HFF-Myc (cell line): ENCODE results near the gene SSRP1.
"Not testable (repeated sequence)": the region's sequence is repeated elsewhere in the genome, so short reads cannot be mapped to it uniquely, and the experiment has no call there.

Experiments used
- DNase-seq: peaks from one replicate; pipeline ENCODE4 v3.0.0-alpha.2; 2011; ENCODE audit warnings: low read depth; ENCODE audit errors: extremely low read depth
- H3K4me3 ChIP-seq: replicated peaks from 2 replicates; pipeline ENCODE4 v1.5.1; 2011; ENCODE audit warnings: low read depth, mild to moderate bottlenecking, control low read depth, low read length
- TF ChIP-seq, protein P1 (sequence below): IDR thresholded peaks from 2 replicates; pipeline ENCODE4 v1.5.1; 2012; ENCODE audit warnings: mild to moderate bottlenecking, low read depth, low read length, control low read depth; ENCODE audit errors: missing control alignments

SSRP1 gene

GRCh38 chr11:57290288-57290687, 45.4 kb downstream of the SSRP1 start:
- TF ChIP-seq, protein P1, sequence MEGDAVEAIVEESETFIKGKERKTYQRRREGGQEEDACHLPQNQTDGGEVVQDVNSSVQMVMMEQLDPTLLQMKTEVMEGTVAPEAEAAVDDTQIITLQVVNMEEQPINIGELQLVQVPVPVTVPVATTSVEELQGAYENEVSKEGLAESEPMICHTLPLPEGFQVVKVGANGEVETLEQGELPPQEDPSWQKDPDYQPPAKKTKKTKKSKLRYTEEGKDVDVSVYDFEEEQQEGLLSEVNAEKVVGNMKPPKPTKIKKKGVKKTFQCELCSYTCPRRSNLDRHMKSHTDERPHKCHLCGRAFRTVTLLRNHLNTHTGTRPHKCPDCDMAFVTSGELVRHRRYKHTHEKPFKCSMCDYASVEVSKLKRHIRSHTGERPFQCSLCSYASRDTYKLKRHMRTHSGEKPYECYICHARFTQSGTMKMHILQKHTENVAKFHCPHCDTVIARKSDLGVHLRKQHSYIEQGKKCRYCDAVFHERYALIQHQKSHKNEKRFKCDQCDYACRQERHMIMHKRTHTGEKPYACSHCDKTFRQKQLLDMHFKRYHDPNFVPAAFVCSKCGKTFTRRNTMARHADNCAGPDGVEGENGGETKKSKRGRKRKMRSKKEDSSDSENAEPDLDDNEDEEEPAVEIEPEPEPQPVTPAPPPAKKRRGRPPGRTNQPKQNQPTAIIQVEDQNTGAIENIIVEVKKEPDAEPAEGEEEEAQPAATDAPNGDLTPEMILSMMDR: no peak
- no peak overlapping the region for H3K4me3 ChIP-seq
- DNase-seq: no peak

GRCh38 chr11:57288771-57289579, 46.7 kb downstream of the SSRP1 start:
- H3K4me3 ChIP-seq: no peak overlapping the region
- DNase-seq: no peak
- TF ChIP-seq, protein P1: no peak

DNA sequence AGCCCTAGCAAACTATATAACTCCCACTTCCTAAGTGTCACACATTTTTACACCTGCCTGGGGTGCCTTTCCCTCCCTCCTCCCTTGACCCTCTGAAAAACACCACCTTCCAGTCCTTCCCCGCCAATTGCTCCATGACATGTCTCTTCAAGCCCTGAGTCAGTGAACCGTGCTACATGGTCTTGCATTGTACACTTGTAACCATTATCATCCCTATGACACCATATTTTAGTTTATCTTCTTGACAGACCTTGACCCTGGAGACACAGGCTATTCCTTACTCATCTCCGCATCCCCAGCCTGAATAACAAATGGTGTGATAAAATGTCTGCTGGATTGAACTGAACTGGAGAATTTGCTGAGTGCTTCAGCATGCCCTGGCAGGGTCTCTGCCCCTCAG, 47.8 kb downstream of the SSRP1 start:
- no peak for DNase-seq
- no peak overlapping the region for H3K4me3 ChIP-seq
- TF ChIP-seq, protein P1: no peak

DNA sequence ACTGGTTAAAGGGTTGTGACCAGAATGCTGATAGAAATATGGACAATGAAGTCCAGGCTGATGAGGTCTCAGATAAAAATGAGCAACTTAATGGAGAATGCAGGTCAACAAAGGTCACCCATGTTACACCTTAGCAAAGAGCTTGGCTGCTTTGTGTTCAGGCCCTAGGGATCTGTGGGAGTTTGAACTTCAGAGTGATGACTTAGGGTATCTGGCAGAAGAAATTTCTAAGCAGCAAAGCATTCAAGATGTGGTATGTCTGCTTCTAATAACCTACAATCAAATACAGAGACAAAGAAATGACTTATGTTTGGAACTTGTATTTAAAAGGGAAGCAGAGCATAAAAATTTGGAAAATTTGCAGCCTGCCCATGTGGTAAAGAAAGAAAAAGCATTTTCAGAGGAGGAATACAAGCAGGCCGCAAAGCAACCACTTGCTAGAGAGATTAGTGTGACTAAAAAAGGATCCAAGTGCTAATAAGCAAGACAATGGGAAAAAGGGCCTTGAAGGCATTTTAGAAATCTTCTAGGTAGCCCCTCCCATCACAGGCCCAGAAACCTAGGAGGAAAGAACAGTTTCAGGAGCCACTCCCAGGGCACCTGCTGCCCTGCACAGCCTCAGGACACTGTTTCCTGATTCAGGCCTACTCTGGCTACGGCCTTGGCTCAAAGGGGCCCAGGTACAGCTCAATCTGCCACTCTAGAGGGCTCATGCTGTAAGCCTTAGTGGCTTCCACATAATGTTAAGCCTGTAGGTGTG, 52.3 kb downstream of the SSRP1 start:
- H3K4me3 ChIP-seq: no peak overlapping the region
- DNase-seq: no peak
- TF ChIP-seq, protein P1: no peak

DNA sequence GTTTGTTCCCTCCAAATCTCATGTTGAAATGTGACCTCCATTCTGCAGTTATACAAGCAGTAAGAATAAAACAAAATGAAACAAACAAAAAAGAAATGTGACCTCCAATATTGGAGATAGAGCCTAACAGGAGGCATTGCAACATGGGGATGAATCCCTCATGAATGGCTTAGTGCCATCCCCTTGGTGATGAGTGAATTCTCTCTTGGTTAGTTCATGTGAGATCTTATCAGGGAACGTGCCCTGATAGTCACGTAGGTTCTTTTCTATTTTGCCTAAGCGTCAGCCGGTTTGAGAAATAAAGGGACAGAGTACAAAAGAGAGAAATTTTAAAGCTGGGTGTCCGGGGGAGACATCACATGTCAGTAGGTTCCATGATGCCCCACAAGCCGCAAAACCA, 54.1 kb downstream of the SSRP1 start:
- DNase-seq, H3K4me3 ChIP-seq: not testable (repeated sequence)

DNA sequence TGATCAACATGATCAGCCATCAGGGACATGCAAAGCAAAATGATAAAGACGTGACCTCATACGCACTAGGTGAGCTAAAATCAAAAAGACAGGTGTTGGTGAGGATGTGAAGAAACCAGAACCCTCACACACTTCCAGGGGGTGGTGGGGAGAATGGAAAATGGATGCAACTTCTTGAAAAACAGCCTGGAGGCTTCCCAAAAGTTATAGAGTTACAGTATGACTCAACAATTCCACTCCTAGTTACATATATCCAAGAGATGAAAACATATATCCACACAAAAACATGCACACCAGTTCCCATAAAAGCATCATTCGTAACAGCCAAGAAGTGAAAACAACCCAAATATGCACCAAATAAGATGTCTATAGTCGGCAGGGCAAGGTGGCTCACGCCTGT, 56.6 kb downstream of the SSRP1 start:
- TF ChIP-seq, protein P1: no peak
- DNase-seq: no peak
- H3K4me3 ChIP-seq: no peak overlapping the region

DNA sequence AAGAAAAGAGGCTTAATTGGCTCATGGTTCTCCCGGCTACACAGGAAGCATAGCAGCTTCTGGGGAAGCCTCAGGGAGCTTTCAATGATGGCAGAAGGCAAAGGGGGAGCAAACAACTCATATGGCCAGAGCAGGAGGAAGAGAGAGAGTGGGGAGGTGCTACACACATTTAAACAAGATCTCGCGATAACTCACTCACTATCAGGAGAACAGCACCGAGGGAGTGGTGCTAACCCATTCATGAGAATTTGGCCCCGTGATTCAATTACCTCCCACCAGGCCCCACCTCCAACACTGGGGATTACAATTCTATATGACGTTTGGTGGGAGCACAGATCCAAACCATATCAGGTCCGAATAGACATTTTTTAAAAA, 57.0 kb downstream of the SSRP1 start:
- no peak overlapping the region for H3K4me3 ChIP-seq
- no peak for DNase-seq
- TF ChIP-seq, protein P1: no peak
